Erythroblast (primary cell): ENCODE measurements around the gene ALLC.

ENCODE experiments used
- GATA1 ChIP-seq: IDR thresholded peaks from 2 replicates; pipeline ENCODE4 v1.6.1; 2011; ENCODE audit warnings: low read depth, mild to moderate bottlenecking, control low read depth, low read length, moderate library complexity
- POLR2A ChIP-seq: IDR thresholded peaks from 2 replicates; pipeline ENCODE4 v1.6.1; 2011; ENCODE audit warnings: mild to moderate bottlenecking, low read length

DNA sequence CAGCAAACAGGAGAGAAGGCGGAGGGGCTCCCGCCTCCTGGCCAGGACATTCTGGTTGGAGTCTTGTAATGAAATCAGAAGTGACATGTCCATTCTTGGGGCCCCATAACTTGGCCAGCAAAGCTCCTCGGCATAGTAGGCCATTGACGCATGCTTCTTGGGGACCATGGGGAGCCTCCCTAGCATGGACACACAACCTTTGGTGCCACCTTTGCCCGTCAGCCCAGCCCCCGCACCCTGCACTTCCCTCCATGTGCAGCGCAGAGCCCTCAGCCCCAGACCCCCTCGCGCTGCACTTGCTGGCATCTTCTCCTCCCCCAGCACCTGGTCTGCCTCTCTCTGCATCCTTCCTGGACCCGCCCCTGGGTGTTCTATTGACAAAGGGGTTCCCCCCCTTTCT lies 68.5 kb downstream of the ALLC start:
- TF ChIP-seq POLR2A: no peak
- no peak for TF ChIP-seq GATA1
